Suppressor macrophage treated with lipopolysaccharide for 4 hours (primary cell): Measurements from ENCODE around the gene PGM1.

Experiments used
- DNase-seq: peaks from one replicate; pipeline ENCODE4 v3.0.0-alpha.2; 2020

Gene PGM1

DNA sequence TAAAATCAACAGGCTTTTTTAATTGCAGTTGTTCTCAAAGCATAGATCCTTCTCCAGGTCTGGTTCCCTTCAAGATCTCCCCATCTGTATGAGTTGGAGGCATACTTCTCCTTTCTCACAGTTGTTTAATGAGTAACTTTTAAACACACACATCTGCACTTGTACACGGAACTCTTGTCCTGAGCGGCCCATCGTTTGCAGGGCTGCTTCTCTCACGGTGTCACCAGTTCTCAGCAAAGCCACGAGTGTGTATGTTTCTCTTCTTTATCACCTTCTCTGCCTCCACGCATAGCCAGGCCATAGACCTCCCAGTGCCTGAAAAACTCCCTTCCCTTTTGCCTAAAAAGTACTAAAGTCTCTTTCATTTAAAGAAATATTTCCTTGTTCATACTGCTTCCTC, 111.9 kb downstream of the PGM1 start:
- DNase-seq: no peak

DNA sequence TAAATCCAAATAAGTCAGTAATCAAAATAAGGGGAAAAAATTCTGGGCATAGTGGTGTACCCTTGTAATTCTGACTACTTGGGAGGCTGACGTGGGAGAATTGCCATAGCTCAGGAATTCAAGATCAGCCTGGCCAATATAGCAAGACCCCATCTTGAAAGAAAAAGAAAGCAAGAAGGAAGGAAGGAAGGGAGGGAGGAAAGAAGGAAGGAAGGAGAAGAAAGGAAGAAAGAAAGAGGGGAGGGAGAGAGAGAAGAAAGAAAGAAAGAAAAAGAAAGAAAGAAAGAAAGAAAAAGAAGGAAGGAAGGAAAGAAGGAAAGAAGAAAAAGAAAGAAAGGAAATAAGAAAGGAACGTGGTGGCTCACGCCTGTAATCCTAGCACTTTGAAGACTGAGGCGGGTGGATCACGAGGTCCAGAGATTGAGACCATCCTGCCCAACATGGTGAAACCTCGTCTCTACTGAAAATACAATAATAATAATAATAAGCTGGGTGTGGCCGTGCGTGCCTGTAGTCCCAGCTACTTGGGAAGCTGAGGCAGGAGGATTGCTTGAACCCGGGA, 116.1 kb downstream of the PGM1 start:
- DNase-seq: no peak
